NCI-H774 (cell line): ENCODE measurements around the gene VEGFA.

ENCODE experiments used
- DNase-seq: peaks from one replicate; lab custom pipeline; 2025; lab: John Stamatoyannopoulos, UW

Gene VEGFA

GRCh38 chr6:43785220-43785752 is 15.3 kb downstream of the VEGFA start:
- no peak for DNase-seq

DNA sequence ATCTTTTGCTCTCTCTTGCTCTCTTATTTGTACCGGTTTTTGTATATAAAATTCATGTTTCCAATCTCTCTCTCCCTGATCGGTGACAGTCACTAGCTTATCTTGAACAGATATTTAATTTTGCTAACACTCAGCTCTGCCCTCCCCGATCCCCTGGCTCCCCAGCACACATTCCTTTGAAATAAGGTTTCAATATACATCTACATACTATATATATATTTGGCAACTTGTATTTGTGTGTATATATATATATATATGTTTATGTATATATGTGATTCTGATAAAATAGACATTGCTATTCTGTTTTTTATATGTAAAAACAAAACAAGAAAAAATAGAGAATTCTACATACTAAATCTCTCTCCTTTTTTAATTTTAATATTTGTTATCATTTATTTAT is 15.9 kb downstream of the VEGFA start:
- DNase-seq = no peak

- DNase-seq = no peak
Measured at GRCh38 chr6:43786664-43787329, 16.8 kb downstream of the VEGFA start.

- DNase-seq = no peak
Measured at GRCh38 chr6:43788301-43788700, 18.3 kb downstream of the VEGFA start.

DNA sequence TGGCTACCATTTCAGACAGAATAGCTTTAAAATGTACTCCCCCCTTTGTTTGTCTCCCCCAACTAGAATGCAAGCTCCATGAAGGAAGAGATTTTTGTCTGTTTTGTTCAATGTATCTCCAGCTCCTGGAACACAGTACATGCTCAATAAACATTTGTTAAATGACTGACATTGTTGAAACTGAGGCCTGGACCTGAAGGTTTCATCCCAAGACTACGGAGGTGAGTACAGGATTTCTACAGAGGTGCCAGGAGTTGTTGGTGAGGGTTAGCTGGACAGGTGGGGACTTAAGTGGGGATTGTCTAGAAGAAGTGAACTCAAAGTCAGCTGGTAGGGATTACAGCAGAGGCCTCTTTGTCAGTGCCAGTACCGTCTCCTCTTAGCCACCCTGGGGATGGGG is 19.4 kb downstream of the VEGFA start:
- no peak for DNase-seq

- DNase-seq = no peak
Measured at GRCh38 chr6:43790031-43790430, 20.0 kb downstream of the VEGFA start.

DNA sequence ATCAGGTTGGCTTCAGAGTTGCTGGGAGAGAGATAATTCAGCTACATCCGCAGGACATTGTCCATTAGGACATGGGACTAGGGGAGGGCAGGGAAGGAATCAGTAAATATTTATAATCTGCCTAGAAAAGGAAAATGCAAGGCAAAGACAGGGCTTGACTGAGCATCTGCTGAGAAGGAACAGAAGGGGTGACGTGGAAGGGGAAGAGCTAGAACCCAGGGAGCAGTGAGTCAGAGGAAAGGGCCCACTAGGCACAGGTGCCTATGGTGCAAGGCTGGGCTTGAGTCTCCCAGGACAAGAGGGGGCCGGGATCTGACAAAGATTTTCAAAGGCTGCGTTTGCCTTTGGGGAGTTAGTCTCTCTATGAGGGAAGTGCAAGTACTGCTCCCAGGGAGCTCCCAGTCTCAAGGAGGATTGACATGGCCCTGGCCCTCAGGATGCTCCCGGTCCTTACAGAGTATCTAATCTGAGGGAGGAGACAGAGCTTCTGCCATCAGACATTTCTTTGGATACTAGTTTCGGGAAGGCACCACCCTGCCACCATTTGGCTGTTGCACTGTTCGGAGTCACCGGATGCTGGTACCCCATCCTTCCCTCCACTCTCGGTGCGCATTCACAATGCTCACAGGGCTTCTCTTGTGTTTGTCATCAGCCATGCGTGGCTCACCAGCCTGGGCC is 21.9 kb downstream of the VEGFA start:
- no peak for DNase-seq

DNA sequence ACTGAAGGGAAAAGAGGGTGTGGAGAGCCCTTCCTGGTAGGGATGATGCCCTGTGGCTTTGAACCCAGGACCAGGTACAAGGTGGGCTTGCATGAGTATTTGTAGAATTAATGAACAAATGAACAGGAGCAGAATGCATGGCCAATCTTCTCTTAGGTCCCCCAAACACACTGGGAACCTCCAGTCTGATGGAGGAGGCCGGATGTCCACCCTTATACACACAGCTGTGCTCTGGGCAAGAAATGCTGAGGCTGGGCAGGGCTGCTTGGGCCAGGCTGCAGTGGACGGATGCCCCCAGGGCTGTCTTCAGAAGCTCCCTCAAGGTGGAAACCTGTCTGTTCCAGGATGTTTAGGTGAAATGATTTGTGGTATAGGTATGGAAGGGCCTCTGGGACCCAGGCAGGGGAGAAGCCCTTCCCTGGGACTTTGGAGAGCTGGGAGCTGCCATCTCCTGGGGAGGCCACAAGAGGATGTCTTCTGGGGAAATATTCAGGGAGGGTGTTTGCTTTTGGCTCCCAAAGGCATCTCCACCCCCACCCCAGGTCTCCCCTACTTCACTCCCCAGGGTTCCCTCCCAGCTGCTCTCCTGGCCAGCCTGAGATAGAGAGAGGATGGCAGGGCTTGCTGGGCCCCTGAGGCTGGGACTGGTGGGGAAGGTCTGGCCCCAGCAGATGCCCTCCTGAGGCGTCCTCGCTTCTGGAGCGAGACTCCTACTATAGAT is 23.3 kb downstream of the VEGFA start:
- no peak for DNase-seq

DNA sequence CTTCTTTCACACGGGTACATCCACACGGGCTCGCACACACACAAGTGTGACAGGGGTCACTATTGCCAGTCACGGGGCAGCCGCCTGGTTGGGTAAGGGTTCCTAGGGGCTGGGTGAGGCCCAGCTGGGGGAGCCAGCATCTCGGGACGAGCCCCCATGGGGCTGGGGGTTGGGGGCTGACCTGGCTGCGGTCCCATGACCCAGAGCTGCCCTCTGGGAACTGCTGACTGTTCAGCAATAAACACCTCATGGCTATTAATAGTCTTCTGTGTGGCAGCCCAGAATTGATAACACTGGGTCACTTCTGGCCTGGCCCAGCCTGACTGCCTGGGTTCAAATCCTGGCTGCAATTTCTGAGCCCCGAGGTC is 23.8 kb downstream of the VEGFA start:
- no peak for DNase-seq

- no peak for DNase-seq
Measured at GRCh38 chr6:43795421-43795820, 25.4 kb downstream of the VEGFA start.

DNA sequence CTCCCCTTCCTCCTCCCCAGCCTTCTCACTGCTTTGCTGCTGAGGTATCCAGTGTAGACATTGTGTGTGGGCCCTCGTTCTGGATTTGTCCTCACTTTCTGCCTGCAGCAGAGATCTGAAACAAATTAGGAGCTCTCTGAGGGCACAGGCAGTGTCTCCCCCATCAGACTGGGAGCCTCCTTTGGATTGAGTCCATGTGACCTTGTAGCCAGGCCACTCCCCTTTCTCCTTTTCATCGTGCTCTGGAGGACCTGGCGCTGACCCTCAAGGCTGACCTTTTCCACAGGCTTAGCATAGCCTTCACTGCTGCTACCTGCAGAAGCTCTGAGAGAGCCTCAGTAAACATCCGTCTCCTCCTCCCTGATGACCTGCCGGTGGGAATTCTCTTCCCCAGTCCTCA is 26.2 kb downstream of the VEGFA start:
- DNase-seq = no peak

- no peak for DNase-seq
Measured at GRCh38 chr6:43796903-43797890, 27.2 kb downstream of the VEGFA start.

DNA sequence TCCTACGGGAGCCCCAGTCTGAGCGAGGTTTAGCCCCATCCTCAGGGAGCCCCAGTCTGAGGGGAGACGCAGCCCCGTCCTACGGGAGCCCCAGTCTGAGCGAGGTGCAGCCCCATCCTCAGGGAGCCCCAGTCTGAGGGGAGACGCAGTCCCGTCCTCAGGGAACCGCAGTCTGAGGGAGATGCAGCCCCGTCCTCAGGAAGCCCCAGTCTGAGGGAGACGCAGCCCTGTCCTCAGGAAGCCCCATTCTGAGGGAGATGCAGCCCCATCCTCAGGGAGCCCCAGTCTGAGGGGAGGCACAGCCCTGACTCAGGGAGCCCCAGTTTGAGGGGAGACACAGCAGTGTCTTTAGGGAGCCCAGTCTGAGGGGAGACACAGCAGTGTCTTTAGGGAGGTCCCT is 27.9 kb downstream of the VEGFA start:
- no peak for DNase-seq

- DNase-seq = no peak
Measured at GRCh38 chr6:43798688-43799444, 28.9 kb downstream of the VEGFA start.

DNA sequence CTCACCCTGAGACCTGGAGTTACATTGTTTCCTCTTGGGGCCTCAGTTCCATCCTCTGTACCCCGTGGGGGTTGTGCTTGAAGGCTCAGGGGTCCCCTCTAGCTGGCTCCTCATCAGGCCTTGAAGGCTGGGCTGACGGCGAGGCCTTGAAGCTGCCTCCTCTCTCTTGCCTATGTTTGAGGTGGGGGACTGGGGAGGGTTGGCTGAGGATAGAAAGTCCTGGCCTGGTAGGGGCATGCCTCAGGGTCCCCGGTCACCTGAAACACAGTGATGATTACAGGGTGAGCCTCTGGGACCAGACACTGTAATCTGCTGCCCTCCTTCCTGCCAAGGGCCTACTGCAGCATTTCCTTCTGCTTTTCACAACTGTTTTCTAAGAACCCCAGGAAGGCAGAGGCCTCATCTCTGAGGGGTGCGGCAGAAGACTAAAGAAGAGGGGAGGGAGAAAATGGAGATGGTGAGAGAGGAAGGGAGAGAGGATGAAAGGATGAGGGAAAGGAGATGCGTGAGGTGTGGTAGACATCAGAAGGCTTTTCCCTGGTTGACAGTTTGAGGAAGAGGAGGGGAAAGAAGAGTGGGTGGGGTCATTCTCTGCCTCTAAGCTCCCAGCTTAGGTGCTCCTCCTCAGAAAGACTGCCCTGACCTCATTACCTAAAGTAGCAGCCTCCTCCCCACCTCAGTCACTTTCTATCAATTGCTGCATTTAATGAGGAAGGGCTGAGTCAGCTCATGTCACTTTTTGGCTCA is 29.7 kb downstream of the VEGFA start:
- DNase-seq = no peak

DNA sequence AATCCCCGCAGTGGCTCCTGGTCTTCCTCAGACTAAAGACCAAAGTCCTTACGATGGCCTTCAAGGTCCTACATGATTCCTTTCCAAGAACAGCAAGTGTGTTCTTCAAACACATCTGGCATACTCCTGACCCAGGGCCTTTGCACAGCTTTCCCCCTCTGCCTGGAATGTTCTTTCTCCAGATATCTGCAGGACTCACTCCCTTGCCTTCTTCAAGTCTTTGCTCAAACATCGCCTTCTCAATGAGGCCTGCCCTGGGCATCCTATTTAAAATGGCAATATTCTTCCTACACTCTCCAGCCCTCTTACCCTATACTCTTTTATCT is 30.2 kb downstream of the VEGFA start:
- no peak for DNase-seq

DNA sequence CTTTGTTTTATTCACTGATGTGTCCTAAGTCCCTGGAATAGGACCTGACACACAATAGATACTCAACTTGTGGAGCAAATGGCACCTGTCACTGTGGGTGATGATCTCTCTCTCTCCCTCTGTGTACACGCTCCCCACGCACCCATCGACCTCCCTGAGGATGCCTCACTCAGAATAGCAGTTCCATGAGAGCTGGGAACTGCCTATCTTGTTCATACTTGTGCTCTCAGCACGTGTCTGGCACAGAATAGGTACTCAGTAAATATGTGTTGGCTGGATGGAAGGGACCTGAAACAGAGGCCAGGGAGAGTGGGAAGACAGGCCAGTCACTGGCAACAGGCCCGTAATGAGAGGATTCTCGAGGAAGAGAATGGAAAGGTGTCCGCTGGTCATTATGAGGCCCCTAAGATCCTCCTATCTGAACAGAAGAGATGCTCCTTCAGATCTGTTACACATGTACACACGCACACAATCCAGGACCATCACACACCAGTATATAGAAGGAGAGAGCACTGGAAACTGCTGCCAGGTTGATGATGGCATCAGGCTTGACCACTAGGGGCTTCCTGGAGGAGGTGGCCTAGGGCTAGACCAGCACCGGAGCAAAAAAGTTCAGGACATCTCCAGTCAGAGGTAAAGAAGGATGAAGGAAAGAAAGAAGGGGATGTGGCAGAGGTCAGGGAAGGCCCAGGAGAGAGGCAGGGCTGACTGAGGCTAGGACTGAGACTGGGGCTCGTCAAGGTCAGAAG is 30.9 kb downstream of the VEGFA start:
- DNase-seq = no peak

- no peak for DNase-seq
Measured at GRCh38 chr6:43801495-43802181, 31.6 kb downstream of the VEGFA start.
